HG03097 (cell line): Measurements from ENCODE around the gene CFAP70.
A peak's percentile ranks its signal among the peaks of the same experiment; 100 is the strongest.
"Not testable (repeated sequence)": the region's sequence is repeated elsewhere in the genome, so short reads cannot be mapped to it uniquely, and the experiment has no call there.

ENCODE experiments used
- ATAC-seq: cut with Tn5 transposase; IDR thresholded peaks from one replicate; pipeline ENCODE4 v1.9.1; 2021; ENCODE audit not compliant: unreplicated experiment, low FRiP score

The CFAP70 gene

GRCh38 chr10:73261362-73261995 is 97.2 kb downstream of the CFAP70 start:
- ATAC-seq = no peak

GRCh38 chr10:73258612-73259011 is 100.1 kb downstream of the CFAP70 start:
- ATAC-seq = not testable (repeated sequence)

GRCh38 chr10:73253225-73253555 is 105.5 kb downstream of the CFAP70 start:
- no peak for ATAC-seq

- peak; percentile 78 for ATAC-seq
These were observed 106.0 kb downstream of the CFAP70 start, which contains the start of gene MRPS16 for GRCh38 chr10:73252445-73253224. TSS of gene MRPS16 (minus strand) at chr10:73252644. CDS start at chr10:73252482, 162 bp downstream.

GRCh38 chr10:73251683-73252444 is 106.8 kb downstream of the CFAP70 start:
- peak; percentile 3 for ATAC-seq

GRCh38 chr10:73248259-73248724 is 110.4 kb downstream of the CFAP70 start:
- no peak for ATAC-seq

GRCh38 chr10:73247509-73248258 is 111.0 kb downstream of the CFAP70 start:
- no peak for ATAC-seq

GRCh38 chr10:73246646-73247508 is 111.8 kb downstream of the CFAP70 start, which contains the start of gene DNAJC9:
TSS of gene DNAJC9 (minus strand) at chr10:73247255. CDS start at chr10:73247189, 66 bp downstream.
- peak; percentile 82 for ATAC-seq

GRCh38 chr10:73246322-73246645 is 112.4 kb downstream of the CFAP70 start:
- no peak for ATAC-seq

- ATAC-seq = no peak
These were observed 113.7 kb downstream of the CFAP70 start for GRCh38 chr10:73244866-73245477.

GRCh38 chr10:73239908-73240307 is 118.8 kb downstream of the CFAP70 start:
- no peak for ATAC-seq

GRCh38 chr10:73238990-73239566 is 119.6 kb downstream of the CFAP70 start:
- no peak for ATAC-seq

- no peak for ATAC-seq
These were observed 124.0 kb downstream of the CFAP70 start for GRCh38 chr10:73234695-73235094.

GRCh38 chr10:73233883-73234282 is 124.8 kb downstream of the CFAP70 start:
- no peak for ATAC-seq

- ATAC-seq = no peak
These were observed 125.8 kb downstream of the CFAP70 start for GRCh38 chr10:73232887-73233286.

- no peak for ATAC-seq
These were observed 129.1 kb downstream of the CFAP70 start for GRCh38 chr10:73229567-73229966.

GRCh38 chr10:73228247-73228646 is 130.4 kb downstream of the CFAP70 start:
- no peak for ATAC-seq

GRCh38 chr10:73226663-73227062 is 132.0 kb downstream of the CFAP70 start:
- ATAC-seq = no peak

GRCh38 chr10:73225518-73225917 is 133.1 kb downstream of the CFAP70 start:
- ATAC-seq = no peak
